AG04450 (cell line): ENCODE measurements around the gene ENOX1. TPM values are rescaled to one million over a fixed set of nuclear protein-coding genes. Genes with fewer than 3 reads are reported as not detected.
"Not testable (repeated sequence)": the region's sequence is repeated elsewhere in the genome, so short reads cannot be mapped to it uniquely, and the experiment has no call there.

ENCODE experiments used
- CTCF ChIA-PET: fragments of 300-600, 350-600 bp; formaldehyde crosslinking; extraction: SDS; loops from one replicate; lab custom pipeline; 2022; ENCODE audit warnings: antibody characterized with exemption, inconsistent platforms; lab: Charles Lee
- POLR2A ChIA-PET: fragments of 350-600 bp; formaldehyde crosslinking; extraction: SDS; loops from one replicate; lab custom pipeline; 2021; ENCODE audit warnings: antibody characterized with exemption, inconsistent platforms; lab: Yijun Ruan, JAX
- DNase-seq: peaks from one replicate; pipeline ENCODE4 v3.0.0-alpha.2; 2011; ENCODE audit warnings: low read depth, low spot score
- H3K27ac ChIP-seq: one replicate; pipeline ENCODE4 v1.5.1; 2012; ENCODE audit warnings: low read depth, low read length, control low read depth
- H3K27me3 ChIP-seq: one replicate; pipeline ENCODE4 v1.6.0; 2012; ENCODE audit warnings: low read length; ENCODE audit not compliant: control insufficient read depth, insufficient read depth
- H3K4me3 ChIP-seq: 2 replicates; pipeline ENCODE4 v1.5.1; 2011; ENCODE audit warnings: mild to moderate bottlenecking, low read depth, low read length, control low read depth
- H3K9me3 ChIP-seq: 2 replicates; pipeline ENCODE4 v1.5.1; 2012; ENCODE audit warnings: low read length; ENCODE audit not compliant: control insufficient read depth, insufficient read depth
- polyA plus RNA-seq: library from polyadenylated mRNA; depleted of rRNA; stranded (reverse); fragments of >200 nt; gene quantifications from 2 replicates; pipeline ENCODE4 v1.2.3, GENCODE V29; 2011
- TF ChIP-seq, protein P1 (sequence below): IDR thresholded peaks from 2 replicates; pipeline ENCODE4 v1.5.1; 2011; ENCODE audit warnings: low read depth, low read length, control low read depth, inconsistent platforms

The ENOX1 gene
- polyA plus RNA-seq, 1 experiment: 3.9 TPM

DNA sequence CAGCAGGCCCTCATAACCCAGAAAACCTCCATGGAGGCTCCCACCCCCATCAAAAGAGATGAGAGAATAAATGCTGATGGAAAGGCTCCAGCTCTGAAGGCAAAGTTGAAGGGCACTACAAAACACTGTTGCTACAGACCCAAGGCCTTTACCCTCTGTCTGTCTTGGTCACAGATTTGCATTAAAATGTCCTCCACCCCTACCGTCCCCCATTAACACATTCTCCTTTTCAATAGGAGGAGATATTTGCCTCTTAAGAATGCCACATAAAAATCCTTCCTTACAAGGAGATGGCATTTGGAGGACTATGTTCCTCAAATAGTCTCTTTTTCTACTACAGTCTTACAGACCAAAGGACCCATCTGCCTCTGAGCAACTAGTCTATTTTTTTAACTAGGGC, 361.5 kb downstream of the ENOX1 start:
- Histone ChIP-seq H3K27me3 (no peaks in the 10 kb centered on the region), H3K4me3 (no peak overlapping the region), H3K9me3 (no peaks in the 10 kb centered on the region), H3K27ac (no peak overlapping the region)
- ChIA-PET CTCF (no interaction called here), POLR2A (no interaction called here)
- TF ChIP-seq, protein P1, sequence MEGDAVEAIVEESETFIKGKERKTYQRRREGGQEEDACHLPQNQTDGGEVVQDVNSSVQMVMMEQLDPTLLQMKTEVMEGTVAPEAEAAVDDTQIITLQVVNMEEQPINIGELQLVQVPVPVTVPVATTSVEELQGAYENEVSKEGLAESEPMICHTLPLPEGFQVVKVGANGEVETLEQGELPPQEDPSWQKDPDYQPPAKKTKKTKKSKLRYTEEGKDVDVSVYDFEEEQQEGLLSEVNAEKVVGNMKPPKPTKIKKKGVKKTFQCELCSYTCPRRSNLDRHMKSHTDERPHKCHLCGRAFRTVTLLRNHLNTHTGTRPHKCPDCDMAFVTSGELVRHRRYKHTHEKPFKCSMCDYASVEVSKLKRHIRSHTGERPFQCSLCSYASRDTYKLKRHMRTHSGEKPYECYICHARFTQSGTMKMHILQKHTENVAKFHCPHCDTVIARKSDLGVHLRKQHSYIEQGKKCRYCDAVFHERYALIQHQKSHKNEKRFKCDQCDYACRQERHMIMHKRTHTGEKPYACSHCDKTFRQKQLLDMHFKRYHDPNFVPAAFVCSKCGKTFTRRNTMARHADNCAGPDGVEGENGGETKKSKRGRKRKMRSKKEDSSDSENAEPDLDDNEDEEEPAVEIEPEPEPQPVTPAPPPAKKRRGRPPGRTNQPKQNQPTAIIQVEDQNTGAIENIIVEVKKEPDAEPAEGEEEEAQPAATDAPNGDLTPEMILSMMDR: no peak
- no peak for DNase-seq

DNA sequence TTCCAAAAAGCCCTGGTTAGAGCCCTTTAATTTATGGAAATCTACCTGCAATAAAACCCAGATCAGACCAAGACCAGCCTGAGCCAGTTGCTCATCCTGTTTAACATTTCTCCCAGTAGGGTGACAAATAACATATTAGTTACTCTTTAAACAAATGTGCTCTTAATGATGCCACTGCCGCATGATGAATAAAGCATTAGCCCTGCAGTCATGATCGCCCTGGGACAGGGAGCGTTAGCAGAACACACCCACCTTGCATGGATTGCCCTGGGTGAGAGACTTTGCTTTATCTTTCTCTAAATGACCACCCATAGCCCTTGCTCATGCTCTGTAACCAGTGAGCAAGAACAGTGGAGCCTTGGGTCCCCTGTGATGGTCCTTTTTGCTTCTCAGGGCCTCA, 362.4 kb downstream of the ENOX1 start:
- ChIA-PET POLR2A (no interaction called here), CTCF (no interaction called here)
- TF ChIP-seq, protein P1: no peak
- no peak overlapping the region for H3K4me3 ChIP-seq
- no peak for DNase-seq
- H3K27ac ChIP-seq: no peak overlapping the region
- H3K27me3 ChIP-seq: no peaks in the 10 kb centered on the region
- no peaks in the 10 kb centered on the region for H3K9me3 ChIP-seq

DNA sequence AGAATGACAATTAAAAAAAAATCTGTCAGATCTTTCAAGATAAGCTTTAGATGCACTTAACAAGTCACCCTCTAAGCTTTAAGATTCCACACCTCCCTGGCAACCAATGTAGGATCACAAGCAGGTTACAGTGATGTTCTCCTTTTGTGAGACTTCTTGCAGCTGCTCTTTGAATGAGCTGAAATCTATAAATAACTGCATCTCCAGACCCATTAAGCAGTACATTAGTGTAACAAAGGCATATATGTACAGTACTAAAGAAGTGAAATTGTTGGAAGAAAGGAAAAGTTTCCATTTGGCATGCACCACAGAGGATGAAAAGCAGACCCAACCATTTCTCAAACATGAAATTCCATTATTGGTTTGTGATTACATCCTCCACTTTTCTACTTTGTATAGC, 364.7 kb downstream of the ENOX1 start:
- no peaks in the 10 kb centered on the region for H3K27me3 ChIP-seq
- TF ChIP-seq, protein P1: no peak
- no peak for DNase-seq
- ChIA-PET CTCF (interaction anchor here (0.7 kb wide), 1 partner anchor 177 kb away, joined by 3 read pairs; no protein-coding TSS in a partner anchor), POLR2A (interaction anchor here (0.6 kb wide), 1 partner anchor 55 kb away, joined by 3 read pairs; no protein-coding TSS in a partner anchor)
- H3K9me3 ChIP-seq: peaks cover under 1% of the 10 kb centered on the region; the same call in 1 of the 2 replicates
- H3K27ac ChIP-seq: no peak overlapping the region
- no peak overlapping the region for H3K4me3 ChIP-seq

DNA sequence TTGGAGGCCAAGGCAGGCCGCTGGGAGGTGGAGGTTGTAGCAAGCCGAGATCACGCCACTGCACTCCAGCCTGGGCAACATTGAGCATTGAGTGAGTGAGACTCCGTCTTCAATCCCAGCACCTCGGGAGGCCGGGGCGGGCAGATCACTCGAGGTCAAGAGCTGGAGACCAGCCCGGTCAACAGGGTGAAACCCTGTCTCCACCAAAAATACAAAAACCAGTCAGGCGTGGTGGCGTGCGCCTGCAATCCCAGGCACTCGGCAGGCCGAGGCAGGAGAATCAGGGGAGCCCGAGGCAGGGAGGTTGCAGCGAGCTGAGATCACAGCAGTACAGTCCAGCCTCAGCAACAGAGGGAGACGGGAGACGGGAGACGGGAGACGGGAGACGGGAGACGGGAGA, 369.9 kb downstream of the ENOX1 start:
- peaks cover 17% of the 10 kb centered on the region for H3K9me3 ChIP-seq
- CTCF ChIA-PET, POLR2A ChIA-PET, DNase-seq, H3K27ac ChIP-seq, H3K4me3 ChIP-seq, H3K27me3 ChIP-seq: not testable (repeated sequence)

DNA sequence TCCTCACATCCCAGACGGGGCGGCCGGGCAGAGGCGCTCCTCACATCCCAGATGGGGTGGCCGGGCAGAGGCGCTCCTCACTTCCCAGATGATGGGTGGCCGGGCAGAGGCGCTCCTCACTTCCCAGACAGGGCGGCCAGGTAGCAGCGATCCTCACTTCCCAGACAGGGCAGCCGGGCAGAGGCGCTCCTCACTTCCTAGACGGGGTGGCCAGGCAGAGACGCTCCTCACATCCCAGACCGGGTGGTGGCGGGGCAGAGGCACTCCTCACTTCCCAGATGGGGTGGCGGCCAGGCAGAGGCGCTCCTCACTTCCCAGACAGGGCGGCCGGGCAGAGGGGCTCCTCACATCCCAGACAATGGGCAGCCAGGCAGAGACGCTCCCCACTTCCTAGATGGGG, 370.4 kb downstream of the ENOX1 start:
- peaks cover 17% of the 10 kb centered on the region for H3K9me3 ChIP-seq
- H3K4me3 ChIP-seq, POLR2A ChIA-PET, DNase-seq, H3K27ac ChIP-seq, H3K27me3 ChIP-seq, CTCF ChIA-PET: not testable (repeated sequence)

DNA sequence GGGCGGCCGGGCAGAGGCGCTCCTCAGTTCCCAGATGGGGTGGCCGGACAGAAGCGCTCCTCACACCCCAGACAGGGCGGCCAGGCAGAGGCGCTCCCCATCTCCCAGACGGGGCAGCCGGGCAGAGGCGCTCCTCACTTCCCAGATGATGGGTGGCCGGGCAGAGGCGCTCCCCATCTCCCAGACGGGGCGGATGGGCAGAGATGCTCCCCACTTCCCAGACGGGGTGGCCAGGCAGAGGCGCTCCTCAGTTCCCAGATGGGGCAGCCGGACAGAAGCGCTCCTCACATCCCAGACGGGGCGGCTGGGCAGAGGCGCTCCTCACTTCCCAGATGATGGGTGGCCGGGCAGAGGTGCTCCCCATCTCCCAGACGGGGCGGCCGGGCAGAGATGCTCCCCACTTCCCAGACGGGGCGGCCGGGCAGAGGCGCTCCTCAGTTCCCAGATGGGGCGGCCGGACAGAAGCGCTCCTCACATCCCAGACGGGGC, 370.8 kb downstream of the ENOX1 start:
- H3K27me3 ChIP-seq, H3K4me3 ChIP-seq, POLR2A ChIA-PET, CTCF ChIA-PET, H3K27ac ChIP-seq, DNase-seq: not testable (repeated sequence)
- H3K9me3 ChIP-seq: peaks cover 17% of the 10 kb centered on the region
